Measurements from ENCODE around the gene PTRH1. TPM values are rescaled to one million over a fixed set of nuclear protein-coding genes. Genes with fewer than 3 reads are reported as not detected.

PTRH1 gene
- total and polyA plus RNA-seq, 2 of the 4 experiments (the other 2 are of a cell fraction), result 5.4 to 14.8 TPM

GRCh38 chr9:127712867-127713266 is 2.6 kb downstream of the PTRH1 start:
- no peak overlapping the region for H4K5ac ChIP-seq (ENCODE audit: low read depth, low read length)
- TF ChIP-seq FOS (IDR thresholded peaks at IDR 0.05; ENCODE audit: low read depth, low read length) (no peak), RFX5 (IDR thresholded peaks at IDR 0.05; ENCODE audit: low read depth, low read length) (no peak), CHD1 (IDR thresholded peaks at IDR 0.05; ENCODE audit: low read depth, low read length) (no peak), MAFK (IDR thresholded peaks at IDR 0.05; ENCODE audit: low read depth, low read length) (no peak), NFE2L2 (IDR thresholded peaks at IDR 0.05; ENCODE audit: low read depth, low read length) (no peak), MXI1 (IDR thresholded peaks at IDR 0.05; ENCODE audit: borderline replicate concordance, low read depth, low read length) (no peak), MAZ (IDR thresholded peaks at IDR 0.05; ENCODE audit: borderline replicate concordance, low read depth, low read length) (no peak), RAD21 (IDR thresholded peaks at IDR 0.05; ENCODE audit: low read length) (no peak), CEBPB (IDR thresholded peaks at IDR 0.05; ENCODE audit: low read depth, low read length) (no peak), RCOR1 (IDR thresholded peaks at IDR 0.05; ENCODE audit: insufficient replicate concordance, low read length) (no peak), ELK1 (IDR thresholded peaks at IDR 0.05; ENCODE audit: borderline replicate concordance, low read depth, low read length) (no peak), POLR2A (IDR thresholded peaks at IDR 0.05; ENCODE audit: low read depth, low read length) (no peak), CTCF (conservative IDR thresholded peaks at IDR 0.05; ENCODE audit: low read depth, low read length) (no peak), SMC3 (IDR thresholded peaks at IDR 0.05; ENCODE audit: low read depth, low read length) (no peak), BHLHE40 (IDR thresholded peaks at IDR 0.05; ENCODE audit: low read depth, low read length) (no peak), USF2 (IDR thresholded peaks at IDR 0.05; ENCODE audit: low read depth, low read length) (no peak)
- dilution Hi-C loops (cut with HindIII; ENCODE audit: low sequenced_read_pairs, unreplicated experiment), result no loop called here
- no peaks in the 10 kb centered on the region for H3K9me3 ChIP-seq (ENCODE audit: control insufficient read depth, insufficient read depth, low read length)
- H4K20me1 ChIP-seq (ENCODE audit: insufficient read depth, low read length), result peaks cover 7% of the 10 kb centered on the region
- H4K8ac ChIP-seq (ENCODE audit: low read depth in 2 of 2, low read length in 2 of 2), result no peak overlapping the region
- no peak overlapping the region for H2BK5ac ChIP-seq (ENCODE audit: low read depth, low read length, poor library complexity, severe bottlenecking)
- ATAC-seq (ENCODE audit: low read depth) (no peak), DNase-seq (no peak)
- H2BK20ac ChIP-seq (ENCODE audit: low read depth, low read length), result no peak overlapping the region
- peaks cover 2 to 14% of the 10 kb centered on the region in 2 experiments; a peak in 3 of 4 replicates for H3K79me1 ChIP-seq (ENCODE audit: low read depth in 1 of 2, low read length in 2 of 2)
- no peaks in the 10 kb centered on the region for H3K27me3 ChIP-seq (ENCODE audit: control insufficient read depth, insufficient read depth, low read length)
- no peak overlapping the region for H3K56ac ChIP-seq (ENCODE audit: extremely low read depth, insufficient read depth, low read length)
- H2BK15ac ChIP-seq (ENCODE audit: low read depth, low read length), result no peak overlapping the region
- H2AFZ ChIP-seq (replicated peaks; ENCODE audit: low read length, poor library complexity), result no peak overlapping the region
- H3K36me3 ChIP-seq (ENCODE audit: control insufficient read depth, insufficient read depth, low read length), result no peaks in the 10 kb centered on the region
- H3K4me1 ChIP-seq (ENCODE audit: control insufficient read depth, insufficient read depth, low read length), result peaks cover 7% of the 10 kb centered on the region
- H3K18ac ChIP-seq (ENCODE audit: low read depth, low read length), result no peak overlapping the region
- no TSS peak for BruUV-seq (replicated peaks)
- ChIA-PET CTCF (no interaction called here), POLR2A (ENCODE audit: unreplicated experiment) (no interaction called here)
- H3K9ac ChIP-seq (ENCODE audit: low read depth, low read length), result no peak overlapping the region
- no peak overlapping the region for H3K14ac ChIP-seq (replicated peaks; ENCODE audit: low read depth, low read length)
- no peak overlapping the region for H3K4me2 ChIP-seq (ENCODE audit: low read depth, low read length)
- no peak overlapping the region for H3K23ac ChIP-seq (ENCODE audit: low read depth, low read length)
- no peak overlapping the region for H3K27ac ChIP-seq (ENCODE audit: insufficient read depth, low read length)
- no peaks in the 10 kb centered on the region; the same call in 1 of the 2 replicates for H3K9me1 ChIP-seq (ENCODE audit: insufficient read depth, low read length)
- intact Hi-C loops (cut with micrococcal nuclease), result no loop called here
- no peak overlapping the region for H2BK120ac ChIP-seq (ENCODE audit: low read depth, low read length)
- in situ Hi-C loops (cut with MboI; ENCODE audit: low sequenced_read_pairs), result no loop called here
- H2AK9ac ChIP-seq (replicated peaks; ENCODE audit: low read depth, low read length, poor library complexity), result no peak overlapping the region
- WGBS, 2 experiments (ENCODE audit: extremely low coverage in 2 of 2, insufficient read length in 1 of 2), result 86% methylated on average over 3 of the region's 10 CpGs; no CpG with 5 or more reads in 1 of the 2 experiments
- no peak overlapping the region for H3K4me3 ChIP-seq (ENCODE audit: insufficient read depth, low read depth, low read length)
- no peak overlapping the region for H4K91ac ChIP-seq (ENCODE audit: insufficient read depth, low read depth, low read length)
- no peak overlapping the region for H3K4ac ChIP-seq (ENCODE audit: low read depth, low read length)
- no peak overlapping the region for H2AK5ac ChIP-seq (ENCODE audit: low read depth, low read length)

All from IMR-90 (cell line).